OCI-LY1 (cell line): ENCODE measurements around the gene STXBP3.

Experiments
- CTCF ChIP-seq: fragments of 200-600 bp; sonication (generic), shearing (Covaris generic); IDR thresholded peaks from 2 replicates; pipeline ENCODE4 v1.5.1; 2017; ENCODE audit warnings: mild to moderate bottlenecking, antibody characterized with exemption, low read length, moderate library complexity, mixed read lengths
- EZH2 ChIP-seq: fragments of 200-600 bp; sonication (generic), shearing (Covaris generic); IDR thresholded peaks from 2 replicates; pipeline ENCODE4 v1.8.0; 2017; ENCODE audit warnings: borderline replicate concordance, mixed run types, mild to moderate bottlenecking, antibody characterized with exemption, low read length, moderate library complexity, mixed read lengths

GRCh38 chr1:108811611-108812010, 65.1 kb downstream of the STXBP3 start:
- no peak for TF ChIP-seq CTCF
- TF ChIP-seq EZH2 = no peak
